Activated CD8-positive, alpha-beta memory T cell treated with anti-CD3 and anti-CD28 coated beads, Interleukin-2, amount 50 U/mL, for 4 hours (primary cell): ENCODE measurements around the gene NTF3.
"Not testable (repeated sequence)": the region's sequence is repeated elsewhere in the genome, so short reads cannot be mapped to it uniquely, and the experiment has no call there.

Source experiments
- DNase-seq: peaks from one replicate; pipeline ENCODE4 v3.0.0-alpha.2; 2020

NTF3 gene

GRCh38 chr12:5514016-5514415, 82.1 kb downstream of the NTF3 start:
- no peak for DNase-seq

GRCh38 chr12:5514545-5514944, 82.6 kb downstream of the NTF3 start:
- DNase-seq: no peak

GRCh38 chr12:5515458-5515857, 83.5 kb downstream of the NTF3 start:
- no peak for DNase-seq

- DNase-seq: no peak
Observed at GRCh38 chr12:5516371-5517241, 84.7 kb downstream of the NTF3 start.

GRCh38 chr12:5518584-5519365, 86.9 kb downstream of the NTF3 start:
- no peak for DNase-seq

- DNase-seq: no peak
Observed at GRCh38 chr12:5520037-5520436, 88.1 kb downstream of the NTF3 start.

- no peak for DNase-seq
Observed at GRCh38 chr12:5520831-5521230, 88.9 kb downstream of the NTF3 start.

- DNase-seq: no peak
Observed at GRCh38 chr12:5521456-5522325, 89.8 kb downstream of the NTF3 start.

- DNase-seq: no peak
Observed at GRCh38 chr12:5522432-5523335, 90.8 kb downstream of the NTF3 start.

- DNase-seq: no peak
Observed at GRCh38 chr12:5523396-5524115, 91.6 kb downstream of the NTF3 start.

GRCh38 chr12:5524116-5524768, 92.3 kb downstream of the NTF3 start:
- no peak for DNase-seq

- DNase-seq: no peak
Observed at GRCh38 chr12:5524769-5525436, 93.0 kb downstream of the NTF3 start.

- no peak for DNase-seq
Observed at GRCh38 chr12:5525783-5526367, 94.0 kb downstream of the NTF3 start.

- DNase-seq: no peak
Observed at GRCh38 chr12:5533368-5533767, 101.5 kb downstream of the NTF3 start.

- DNase-seq: no peak
Observed at GRCh38 chr12:5534426-5535199, 102.7 kb downstream of the NTF3 start.

- DNase-seq: no peak
Observed at GRCh38 chr12:5535541-5535940, 103.6 kb downstream of the NTF3 start.

GRCh38 chr12:5537026-5537615, 105.2 kb downstream of the NTF3 start:
- not testable (repeated sequence) for DNase-seq

- no peak for DNase-seq
Observed at GRCh38 chr12:5537771-5538170, 105.9 kb downstream of the NTF3 start.
